Measurements from ENCODE around the gene DHX36. TPM values are rescaled to one million over a fixed set of nuclear protein-coding genes. Genes with fewer than 3 reads are reported as not detected.

The DHX36 gene
- total RNA-seq, 4 donors from 2014 or later = 16.5 to 59.1 (median 39.7) TPM

DNA sequence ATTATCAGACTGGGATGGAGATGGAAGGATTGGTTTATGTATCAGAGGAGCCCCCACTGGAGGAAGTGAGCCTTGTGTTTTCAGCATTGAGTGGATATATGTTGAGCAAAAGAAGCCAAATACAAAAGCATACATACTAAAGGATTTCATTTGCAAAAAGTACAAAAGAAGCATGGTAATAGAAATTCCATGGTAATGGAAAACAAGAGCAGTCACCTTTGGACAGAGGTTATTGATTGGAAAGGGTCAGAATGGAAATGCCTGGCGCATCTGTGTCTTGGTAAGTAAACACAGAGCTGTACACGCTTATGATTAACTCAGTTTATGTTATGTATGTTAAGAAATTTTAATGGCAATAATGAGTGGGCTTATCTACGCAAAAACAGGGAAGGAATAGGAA lies 72.7 kb downstream of the DHX36 start:
- H3K27ac ChIP-seq = no peak overlapping the region
- TF ChIP-seq, protein P1, sequence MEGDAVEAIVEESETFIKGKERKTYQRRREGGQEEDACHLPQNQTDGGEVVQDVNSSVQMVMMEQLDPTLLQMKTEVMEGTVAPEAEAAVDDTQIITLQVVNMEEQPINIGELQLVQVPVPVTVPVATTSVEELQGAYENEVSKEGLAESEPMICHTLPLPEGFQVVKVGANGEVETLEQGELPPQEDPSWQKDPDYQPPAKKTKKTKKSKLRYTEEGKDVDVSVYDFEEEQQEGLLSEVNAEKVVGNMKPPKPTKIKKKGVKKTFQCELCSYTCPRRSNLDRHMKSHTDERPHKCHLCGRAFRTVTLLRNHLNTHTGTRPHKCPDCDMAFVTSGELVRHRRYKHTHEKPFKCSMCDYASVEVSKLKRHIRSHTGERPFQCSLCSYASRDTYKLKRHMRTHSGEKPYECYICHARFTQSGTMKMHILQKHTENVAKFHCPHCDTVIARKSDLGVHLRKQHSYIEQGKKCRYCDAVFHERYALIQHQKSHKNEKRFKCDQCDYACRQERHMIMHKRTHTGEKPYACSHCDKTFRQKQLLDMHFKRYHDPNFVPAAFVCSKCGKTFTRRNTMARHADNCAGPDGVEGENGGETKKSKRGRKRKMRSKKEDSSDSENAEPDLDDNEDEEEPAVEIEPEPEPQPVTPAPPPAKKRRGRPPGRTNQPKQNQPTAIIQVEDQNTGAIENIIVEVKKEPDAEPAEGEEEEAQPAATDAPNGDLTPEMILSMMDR (IDR thresholded peaks at IDR 0.05) = no peak
- no peak for TF ChIP-seq POLR2A (IDR thresholded peaks at IDR 0.05)
- H3K36me3 ChIP-seq = peaks cover 4 to 44% (median 5%) of the 10 kb centered on the region in 3 donors
- H3K4me3 ChIP-seq = no peak overlapping the region
- peaks cover 0 to 10% (median 0%) of the 10 kb centered on the region in 3 donors for H3K4me1 ChIP-seq
- no peak for DNase-seq
- no peaks in the 10 kb centered on the region for H3K27me3 ChIP-seq
- WGBS, 2 donors = 92 to 93% methylated on average over 3 of the region's 3 CpGs
- H3K9me3 ChIP-seq = no peaks in the 10 kb centered on the region
- intact Hi-C loops (cut with DNase I) = loop anchor here (5.0 kb wide), 1 partner anchor 154 kb away; no protein-coding TSS in a partner anchor

DNA sequence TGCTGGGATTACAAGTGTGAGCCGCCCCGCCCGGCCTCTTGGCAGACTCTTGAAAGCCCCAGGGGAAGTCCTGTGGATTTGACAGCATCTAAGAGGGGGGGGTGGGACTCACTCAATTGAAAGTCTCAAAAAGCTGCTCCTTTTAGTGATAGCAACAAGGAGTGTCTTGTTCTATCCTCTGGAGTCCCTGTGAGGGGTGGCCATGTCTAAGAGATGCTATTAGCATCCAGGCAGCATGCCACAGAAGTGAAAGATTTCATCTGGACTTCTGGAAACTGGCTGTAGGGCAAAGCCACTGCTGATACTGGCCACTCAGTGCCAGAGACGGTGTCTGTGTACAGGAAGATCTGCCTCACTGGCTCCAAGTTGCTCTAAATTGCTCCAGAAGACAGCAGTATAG lies 74.0 kb downstream of the DHX36 start:
- TF ChIP-seq, protein P1 (IDR thresholded peaks at IDR 0.05) = no peak
- no peak for TF ChIP-seq POLR2A (IDR thresholded peaks at IDR 0.05)
- H3K9me3 ChIP-seq = no peaks in the 10 kb centered on the region
- intact Hi-C loops (cut with DNase I) = loop anchor here (5.0 kb wide), 1 partner anchor 153 kb away; no protein-coding TSS in a partner anchor
- no peak overlapping the region for H3K4me3 ChIP-seq
- DNase-seq = no peak
- no peaks in the 10 kb centered on the region for H3K27me3 ChIP-seq
- WGBS, 2 donors = 83 to 96% methylated on average over 1 to 4 of the region's 4 CpGs
- H3K36me3 ChIP-seq = peaks cover under 1 to 31% (median 3%) of the 10 kb centered on the region in 3 donors
- H3K27ac ChIP-seq = no peak overlapping the region
- H3K4me1 ChIP-seq = peaks cover 0 to 10% (median 0%) of the 10 kb centered on the region in 3 donors

DNA sequence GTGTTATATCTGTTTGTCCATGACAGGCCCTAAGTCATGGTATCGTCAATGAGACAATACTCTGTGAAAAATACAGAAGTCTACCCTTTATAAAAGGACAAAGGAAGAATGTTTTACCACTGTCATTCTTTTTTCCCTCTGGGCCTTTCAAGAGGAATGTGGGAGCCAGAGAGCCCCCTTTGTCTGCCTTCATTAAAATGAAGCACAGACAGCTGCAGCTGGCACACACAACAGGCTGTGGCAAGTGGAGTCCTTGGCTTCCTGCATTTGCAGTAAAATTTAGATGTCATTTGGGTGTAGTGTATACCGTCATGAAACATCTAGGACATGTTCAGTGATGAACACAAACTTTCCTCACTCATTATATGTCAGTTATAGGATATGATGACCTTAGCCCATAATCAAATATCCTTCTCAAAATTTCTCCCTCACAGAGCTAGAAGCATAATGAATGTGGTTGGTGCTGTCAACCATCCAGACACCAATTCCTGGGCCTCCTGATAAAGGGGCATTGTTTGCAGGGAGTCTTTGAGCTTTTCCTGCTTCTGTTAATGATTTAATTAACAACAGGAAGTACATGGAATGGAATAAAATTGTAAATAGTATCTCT lies 76.4 kb downstream of the DHX36 start:
- H3K9me3 ChIP-seq = no peaks in the 10 kb centered on the region
- peaks cover 0 to 14% (median 0%) of the 10 kb centered on the region in 3 donors for H3K36me3 ChIP-seq
- intact Hi-C loops (cut with DNase I) = no loop called here
- no peak overlapping the region for H3K4me3 ChIP-seq
- no peaks in the 10 kb centered on the region for H3K27me3 ChIP-seq
- no peak for DNase-seq
- no peak for TF ChIP-seq POLR2A (IDR thresholded peaks at IDR 0.05)
- TF ChIP-seq, protein P1 (IDR thresholded peaks at IDR 0.05) = no peak
- 72 to 91% methylated on average over 2 of the region's 2 CpGs for WGBS, 2 donors
- no peak overlapping the region for H3K27ac ChIP-seq
- peaks cover 0 to 25% (median under 1%) of the 10 kb centered on the region in 3 donors for H3K4me1 ChIP-seq

DNA sequence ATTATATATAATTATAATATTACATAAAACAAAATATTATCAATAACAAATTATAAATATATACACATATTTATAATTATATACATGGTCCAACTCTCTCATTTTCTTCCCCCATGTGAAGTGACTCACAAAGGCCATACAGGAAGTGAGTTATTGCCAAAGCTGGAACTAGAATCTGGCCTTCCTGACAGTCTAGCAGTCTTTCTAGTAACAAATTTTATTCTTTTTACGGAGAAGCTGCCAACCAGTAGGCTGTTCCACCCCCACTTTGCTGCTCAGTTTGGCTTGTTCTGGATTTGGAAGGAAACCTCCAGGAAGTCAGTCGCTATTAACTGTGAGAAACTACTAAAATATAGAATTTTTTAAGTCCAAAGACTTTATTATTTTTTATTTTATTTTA lies 79.6 kb downstream of the DHX36 start:
- Histone ChIP-seq H3K4me3 (no peak overlapping the region), H3K36me3 (peaks cover 0 to 27% (median 0%) of the 10 kb centered on the region in 3 donors), H3K4me1 (peaks cover 0 to 21% (median 4%) of the 10 kb centered on the region in 3 donors), H3K27ac (no peak overlapping the region), H3K9me3 (no peaks in the 10 kb centered on the region), H3K27me3 (no peaks in the 10 kb centered on the region)
- TF ChIP-seq, protein P1 (IDR thresholded peaks at IDR 0.05) = no peak
- TF ChIP-seq POLR2A (IDR thresholded peaks at IDR 0.05) = no peak
- 64 to 67% methylated on average over 2 of the region's 2 CpGs for WGBS, 2 donors
- DNase-seq = no peak
- intact Hi-C loops (cut with DNase I) = no loop called here

DNA sequence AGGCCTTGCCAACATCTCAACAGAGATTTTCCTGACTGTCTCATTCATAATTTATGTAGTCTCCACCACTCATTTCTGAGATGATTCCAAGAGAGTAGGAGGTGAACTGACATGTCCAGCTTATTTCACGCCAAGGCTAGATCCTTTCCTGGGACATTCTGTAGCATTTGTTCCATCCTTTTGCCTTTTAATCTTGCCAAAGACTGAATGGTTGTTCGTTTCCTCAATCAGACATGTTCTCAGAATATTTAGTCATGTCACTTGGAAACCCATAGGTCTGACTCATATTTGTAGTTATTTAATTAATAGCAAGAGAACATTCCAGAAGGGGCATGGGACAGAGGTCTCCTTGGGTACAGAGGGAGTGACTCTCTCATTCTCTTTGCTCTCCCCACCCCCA lies 80.9 kb downstream of the DHX36 start:
- no peaks in the 10 kb centered on the region for H3K9me3 ChIP-seq
- no peaks in the 10 kb centered on the region for H3K27me3 ChIP-seq
- no peak overlapping the region for H3K4me3 ChIP-seq
- TF ChIP-seq POLR2A (IDR thresholded peaks at IDR 0.05) = no peak
- TF ChIP-seq, protein P1 (IDR thresholded peaks at IDR 0.05) = no peak
- no peak for DNase-seq
- H3K36me3 ChIP-seq = peaks cover 0 to 22% (median 0%) of the 10 kb centered on the region in 3 donors
- H3K27ac ChIP-seq = peak overlapping the region; percentile 20 to 68 (median 44)
- H3K4me1 ChIP-seq = peaks cover 0 to 21% (median 4%) of the 10 kb centered on the region in 3 donors
- intact Hi-C loops (cut with DNase I) = no loop called here
- WGBS, 2 donors = 12 to 14% methylated on average over 2 of the region's 2 CpGs

Measured in esophagus squamous epithelium (tissue), 5 donors.